Erythroblast (primary cell): ENCODE measurements around the gene INTS12.

Source experiments
- GATA1 ChIP-seq: IDR thresholded peaks from 2 replicates; pipeline ENCODE4 v1.6.1; 2011; ENCODE audit warnings: low read depth, mild to moderate bottlenecking, control low read depth, low read length, moderate library complexity
- POLR2A ChIP-seq: IDR thresholded peaks from 2 replicates; pipeline ENCODE4 v1.6.1; 2011; ENCODE audit warnings: mild to moderate bottlenecking, low read length

GRCh38 chr4:105683038-105683437 is 25.5 kb downstream of the INTS12 start:
- TF ChIP-seq POLR2A (no peak), GATA1 (no peak)
